Smooth muscle cell (in vitro differentiated cells): ENCODE data around the gene TK2. TPM values are rescaled to one million over a fixed set of nuclear protein-coding genes. Genes with fewer than 3 reads are reported as not detected.
"Not testable (repeated sequence)": the region's sequence is repeated elsewhere in the genome, so short reads cannot be mapped to it uniquely, and the experiment has no call there.

ENCODE experiments used
- DNase-seq: peaks from one replicate; lab custom pipeline; 2025; ENCODE audit not compliant: unreplicated experiment; lab: John Stamatoyannopoulos, UW
- H2AFZ ChIP-seq: fragments of 200-600 bp; sonication (generic); 2 replicates; pipeline ENCODE4 v1.6.0; 2016; ENCODE audit warnings: antibody characterized with exemption, low read depth, mild to moderate bottlenecking
- H3F3A ChIP-seq: fragments of 200-600 bp; sonication (generic); 2 replicates; pipeline ENCODE4 v1.6.0; 2017; ENCODE audit warnings: antibody characterized with exemption, low read depth
- H3K27ac ChIP-seq: fragments of 200-600 bp; sonication (generic); 2 replicates; pipeline ENCODE4 v1.5.1; 2016; ENCODE audit warnings: low read depth, mild to moderate bottlenecking
- H3K27me3 ChIP-seq: fragments of 200-600 bp; sonication (generic); 2 replicates; pipeline ENCODE4 v1.6.1; 2016; ENCODE audit warnings: low read depth, mild to moderate bottlenecking
- H3K36me3 ChIP-seq: fragments of 200-600 bp; sonication (generic); 2 replicates; pipeline ENCODE4 v1.5.1; 2016; ENCODE audit warnings: low read depth
- H3K4me1 ChIP-seq: fragments of 200-600 bp; sonication (generic); 2 replicates; pipeline ENCODE4 v1.5.1; 2016; ENCODE audit warnings: low read depth
- H3K4me2 ChIP-seq: fragments of 200-600 bp; sonication (generic); 2 replicates; pipeline ENCODE4 v1.6.0; 2016; ENCODE audit warnings: mild to moderate bottlenecking
- H3K4me3 ChIP-seq: fragments of 200-600 bp; sonication (generic); 2 replicates; pipeline ENCODE4 v1.5.1; 2016; ENCODE audit warnings: mild to moderate bottlenecking
- H3K79me2 ChIP-seq: fragments of 200-600 bp; sonication (generic); 2 replicates; pipeline ENCODE4 v1.6.0; 2016; ENCODE audit warnings: low read depth, mild to moderate bottlenecking
- H3K9ac ChIP-seq: fragments of 200-600 bp; sonication (generic); 2 replicates; pipeline ENCODE4 v1.6.0; 2016; ENCODE audit warnings: low read depth
- H3K9me3 ChIP-seq: fragments of 200-600 bp; sonication (generic); replicated peaks from 2 replicates; pipeline ENCODE4 v1.5.1; 2016; ENCODE audit warnings: low read depth
- H4K20me1 ChIP-seq: fragments of 200-600 bp; sonication (generic); 2 replicates; pipeline ENCODE4 v1.6.0; 2016; ENCODE audit warnings: low read depth
- CTCF ChIP-seq: fragments of 200-600 bp; sonication (generic); IDR thresholded peaks from 2 replicates; pipeline ENCODE4 v1.5.1; 2017; ENCODE audit warnings: borderline replicate concordance, mild to moderate bottlenecking, antibody characterized with exemption; ENCODE audit not compliant: insufficient read depth, poor library complexity, severe bottlenecking
- WGBS: methylation state at CpG from one replicate; pipeline ENCODE4 v1.1.7; 2016; ENCODE audit warnings: low lambda C conversion rate; 5-methylcytosine and 5-hydroxymethylcytosine counted together
- polyA plus RNA-seq: library from polyadenylated mRNA; unstranded; fragments of >200 nt; fragmentation: Nextera tagmentation; extraction: Ambion mirVana; gene quantifications from 2 replicates; pipeline ENCODE4 v1.2.1, GENCODE V29; 2016
- total RNA-seq: library from RNA; depleted of rRNA; stranded (reverse); fragments of >200 nt; gene quantifications from 2 replicates; pipeline ENCODE4 v1.2.3, GENCODE V29; 2014

Gene TK2
- total and polyA plus RNA-seq, 2 experiments from 2014 or later, result 7.3 to 9.7 TPM

- H3K27me3 ChIP-seq, result peaks cover 6% of the 10 kb centered on the region
- no peak overlapping the region for H3K27ac ChIP-seq
- H3K79me2 ChIP-seq, result no peaks in the 10 kb centered on the region
- DNase-seq, result no peak
- H4K20me1 ChIP-seq, result no peaks in the 10 kb centered on the region
- no peaks in the 10 kb centered on the region for H3K9me3 ChIP-seq
- 92% methylated on average over 11 of the region's 11 CpGs for WGBS
- H2AFZ ChIP-seq, result no peak overlapping the region
- no peaks in the 10 kb centered on the region for H3K4me1 ChIP-seq
- H3K9ac ChIP-seq, result no peak overlapping the region
- H3K4me3 ChIP-seq, result no peak overlapping the region
- H3K4me2 ChIP-seq, result no peak overlapping the region
- no peaks in the 10 kb centered on the region for H3K36me3 ChIP-seq
- no peak for TF ChIP-seq CTCF
- H3F3A ChIP-seq, result no peaks in the 10 kb centered on the region
These were observed 81.5 kb downstream of the TK2 start for GRCh38 chr16:66468321-66468965.

GRCh38 chr16:66467611-66468010, 82.3 kb downstream of the TK2 start:
- H3K27ac ChIP-seq, result no peak overlapping the region
- no peaks in the 10 kb centered on the region for H3F3A ChIP-seq
- no peak overlapping the region for H2AFZ ChIP-seq
- no peaks in the 10 kb centered on the region for H3K4me1 ChIP-seq
- no peak overlapping the region for H3K9ac ChIP-seq
- no peak overlapping the region for H3K4me2 ChIP-seq
- H3K27me3 ChIP-seq, result peaks cover 11% of the 10 kb centered on the region
- H3K79me2 ChIP-seq, result no peaks in the 10 kb centered on the region
- H3K9me3 ChIP-seq, result no peaks in the 10 kb centered on the region
- WGBS, result 94% methylated on average over 5 of the region's 5 CpGs
- no peaks in the 10 kb centered on the region for H4K20me1 ChIP-seq
- H3K36me3 ChIP-seq, result no peaks in the 10 kb centered on the region
- TF ChIP-seq CTCF, result no peak
- no peak for DNase-seq
- no peak overlapping the region for H3K4me3 ChIP-seq

GRCh38 chr16:66466636-66467035, 83.3 kb downstream of the TK2 start:
- H3K4me1 ChIP-seq, H3K9me3 ChIP-seq, H3K4me3 ChIP-seq, DNase-seq, H3K4me2 ChIP-seq, H3K36me3 ChIP-seq, H2AFZ ChIP-seq, H3F3A ChIP-seq, H3K9ac ChIP-seq, H3K79me2 ChIP-seq, H4K20me1 ChIP-seq, H3K27ac ChIP-seq: not testable (repeated sequence)
- H3K27me3 ChIP-seq, result peaks cover 17% of the 10 kb centered on the region
- 97% methylated on average over 6 of the region's 6 CpGs for whole genome bisulfite sequencing

GRCh38 chr16:66465946-66466345, 84.0 kb downstream of the TK2 start:
- not testable (repeated sequence) for H3K4me1 ChIP-seq, H2AFZ ChIP-seq, H3K9ac ChIP-seq, H3F3A ChIP-seq, H3K9me3 ChIP-seq, H4K20me1 ChIP-seq, DNase-seq, H3K27ac ChIP-seq, H3K4me3 ChIP-seq, H3K4me2 ChIP-seq, H3K79me2 ChIP-seq, H3K36me3 ChIP-seq
- peaks cover 18% of the 10 kb centered on the region for H3K27me3 ChIP-seq
- 97% methylated on average over 6 of the region's 6 CpGs for WGBS

GRCh38 chr16:66462912-66463311, 87.0 kb downstream of the TK2 start:
- Histone ChIP-seq H3K27ac (no peak overlapping the region), H3K79me2 (no peaks in the 10 kb centered on the region)

More at GRCh38 chr16:66462912-66463311, 87.0 kb downstream of the TK2 start:
- Histone ChIP-seq H3K9ac (no peak overlapping the region), H3K4me2 (no peak overlapping the region), H3K4me3 (no peak overlapping the region), H3K36me3 (no peaks in the 10 kb centered on the region), H2AFZ (no peak overlapping the region), H4K20me1 (no peaks in the 10 kb centered on the region), H3K27me3 (peaks cover 18% of the 10 kb centered on the region), H3K4me1 (no peaks in the 10 kb centered on the region), H3F3A (no peaks in the 10 kb centered on the region), H3K9me3 (no peaks in the 10 kb centered on the region)
- no peak for TF ChIP-seq CTCF
- DNase-seq, result no peak
- WGBS, result 92% methylated on average over 1 of the region's 1 CpG
